ENCODE data around the gene DARS2. TPM values are rescaled to one million over a fixed set of nuclear protein-coding genes. Genes with fewer than 3 reads are reported as not detected.

DARS2 gene
- total RNA-seq, 1 donor from 2014 or later: 14.6 TPM

GRCh38 chr1:173900992-173901391, 76.5 kb downstream of the DARS2 start:
- H3K36me3 ChIP-seq: no peaks in the 10 kb centered on the region
- H3K4me1 ChIP-seq: no peaks in the 10 kb centered on the region
- H3K27ac ChIP-seq: no peak overlapping the region
- no peaks in the 10 kb centered on the region for H3K9me3 ChIP-seq
- DNase-seq (no peak), ATAC-seq (no peak)
- no peak overlapping the region for H3K4me3 ChIP-seq
- intact Hi-C loops (cut with DNase I): no loop called here
- TF ChIP-seq, protein P1, sequence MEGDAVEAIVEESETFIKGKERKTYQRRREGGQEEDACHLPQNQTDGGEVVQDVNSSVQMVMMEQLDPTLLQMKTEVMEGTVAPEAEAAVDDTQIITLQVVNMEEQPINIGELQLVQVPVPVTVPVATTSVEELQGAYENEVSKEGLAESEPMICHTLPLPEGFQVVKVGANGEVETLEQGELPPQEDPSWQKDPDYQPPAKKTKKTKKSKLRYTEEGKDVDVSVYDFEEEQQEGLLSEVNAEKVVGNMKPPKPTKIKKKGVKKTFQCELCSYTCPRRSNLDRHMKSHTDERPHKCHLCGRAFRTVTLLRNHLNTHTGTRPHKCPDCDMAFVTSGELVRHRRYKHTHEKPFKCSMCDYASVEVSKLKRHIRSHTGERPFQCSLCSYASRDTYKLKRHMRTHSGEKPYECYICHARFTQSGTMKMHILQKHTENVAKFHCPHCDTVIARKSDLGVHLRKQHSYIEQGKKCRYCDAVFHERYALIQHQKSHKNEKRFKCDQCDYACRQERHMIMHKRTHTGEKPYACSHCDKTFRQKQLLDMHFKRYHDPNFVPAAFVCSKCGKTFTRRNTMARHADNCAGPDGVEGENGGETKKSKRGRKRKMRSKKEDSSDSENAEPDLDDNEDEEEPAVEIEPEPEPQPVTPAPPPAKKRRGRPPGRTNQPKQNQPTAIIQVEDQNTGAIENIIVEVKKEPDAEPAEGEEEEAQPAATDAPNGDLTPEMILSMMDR (IDR thresholded peaks at IDR 0.05): no peak
- H3K27me3 ChIP-seq: no peaks in the 10 kb centered on the region

- Histone ChIP-seq H3K36me3 (no peaks in the 10 kb centered on the region), H3K4me3 (no peak overlapping the region), H3K4me1 (no peaks in the 10 kb centered on the region), H3K9me3 (no peaks in the 10 kb centered on the region), H3K27me3 (no peaks in the 10 kb centered on the region), H3K27ac (no peak overlapping the region)
- TF ChIP-seq, protein P1 (IDR thresholded peaks at IDR 0.05): no peak
- intact Hi-C loops (cut with DNase I): no loop called here
- no peak for ATAC-seq
- DNase-seq: no peak
Observed at GRCh38 chr1:173903827-173904531, 79.5 kb downstream of the DARS2 start.

Other genes starting within 250 kb of the DARS2 start
- 0.26 TPM for gene SLC9C2, start 221.6 kb upstream of the DARS2 start, total RNA-seq
- gene TEX50, start 189.3 kb upstream of the DARS2 start, total RNA-seq: not detected
- gene ANKRD45, start 154.8 kb upstream of the DARS2 start, total RNA-seq: 0.87 TPM
- 31.9 TPM for gene KLHL20, start 109.7 kb upstream of the DARS2 start, total RNA-seq
- 4.3 TPM for gene CENPL, start 210 bp downstream of the DARS2 start, total RNA-seq
- 310 TPM for gene GAS5, start 43.3 kb downstream of the DARS2 start, total RNA-seq
- 14.7 TPM for gene ZBTB37, start 43.7 kb downstream of the DARS2 start, total RNA-seq
- not detected for gene SERPINC1, start 92.7 kb downstream of the DARS2 start, total RNA-seq
- gene RC3H1, start 197.7 kb downstream of the DARS2 start, total RNA-seq: 36.5 TPM

Measured in upper lobe of right lung (tissue), 1 donor.